ENCODE data around the gene COX19. TPM values are rescaled to one million over a fixed set of nuclear protein-coding genes. Genes with fewer than 3 reads are reported as not detected.

Gene COX19
- total and polyA plus RNA-seq, 2 experiments from 2014 or later, result 11.7 to 12.6 TPM

DNA sequence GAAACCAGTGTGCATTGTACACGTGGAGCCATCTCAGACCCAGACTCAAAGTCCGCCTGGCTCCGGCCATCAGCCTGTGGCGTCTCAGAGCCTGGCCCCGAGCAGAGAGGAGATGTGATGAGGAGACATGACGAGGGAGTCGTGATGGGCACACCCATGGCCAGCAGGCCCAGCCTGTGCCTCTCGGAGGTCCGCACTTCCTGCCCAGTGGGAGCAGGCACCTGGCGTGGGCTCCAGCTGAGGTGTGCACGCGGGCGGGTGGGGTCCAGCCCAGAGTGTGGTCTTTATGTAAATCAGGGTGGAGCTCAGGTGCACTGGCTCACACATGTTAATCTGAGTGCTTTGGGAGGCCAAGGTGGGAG lies 43.0 kb upstream of the COX19 start:
- TF ChIP-seq JUNB (IDR thresholded peaks at IDR 0.05; ENCODE audit: unreplicated experiment) (no peak), EZH2 (IDR thresholded peaks at IDR 0.05; ENCODE audit: low read depth, unreplicated experiment) (no peak), CREB1 (CRISPR knock-in tag; IDR thresholded peaks at IDR 0.05; ENCODE audit: low read depth) (no peak), POLR2AphosphoS5 (IDR thresholded peaks at IDR 0.05; ENCODE audit: low read depth) (no peak), NANOG (IDR thresholded peaks at IDR 0.05; ENCODE audit: borderline replicate concordance) (no peak), ZNF114 (CRISPR knock-in tag; IDR thresholded peaks at IDR 0.05) (no peak)
- TF ChIP-seq, protein P1, sequence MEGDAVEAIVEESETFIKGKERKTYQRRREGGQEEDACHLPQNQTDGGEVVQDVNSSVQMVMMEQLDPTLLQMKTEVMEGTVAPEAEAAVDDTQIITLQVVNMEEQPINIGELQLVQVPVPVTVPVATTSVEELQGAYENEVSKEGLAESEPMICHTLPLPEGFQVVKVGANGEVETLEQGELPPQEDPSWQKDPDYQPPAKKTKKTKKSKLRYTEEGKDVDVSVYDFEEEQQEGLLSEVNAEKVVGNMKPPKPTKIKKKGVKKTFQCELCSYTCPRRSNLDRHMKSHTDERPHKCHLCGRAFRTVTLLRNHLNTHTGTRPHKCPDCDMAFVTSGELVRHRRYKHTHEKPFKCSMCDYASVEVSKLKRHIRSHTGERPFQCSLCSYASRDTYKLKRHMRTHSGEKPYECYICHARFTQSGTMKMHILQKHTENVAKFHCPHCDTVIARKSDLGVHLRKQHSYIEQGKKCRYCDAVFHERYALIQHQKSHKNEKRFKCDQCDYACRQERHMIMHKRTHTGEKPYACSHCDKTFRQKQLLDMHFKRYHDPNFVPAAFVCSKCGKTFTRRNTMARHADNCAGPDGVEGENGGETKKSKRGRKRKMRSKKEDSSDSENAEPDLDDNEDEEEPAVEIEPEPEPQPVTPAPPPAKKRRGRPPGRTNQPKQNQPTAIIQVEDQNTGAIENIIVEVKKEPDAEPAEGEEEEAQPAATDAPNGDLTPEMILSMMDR (conservative IDR thresholded peaks at IDR 0.05; ENCODE audit: low read depth in 2 of 2), result no peak
- TF ChIP-seq, protein P2, sequence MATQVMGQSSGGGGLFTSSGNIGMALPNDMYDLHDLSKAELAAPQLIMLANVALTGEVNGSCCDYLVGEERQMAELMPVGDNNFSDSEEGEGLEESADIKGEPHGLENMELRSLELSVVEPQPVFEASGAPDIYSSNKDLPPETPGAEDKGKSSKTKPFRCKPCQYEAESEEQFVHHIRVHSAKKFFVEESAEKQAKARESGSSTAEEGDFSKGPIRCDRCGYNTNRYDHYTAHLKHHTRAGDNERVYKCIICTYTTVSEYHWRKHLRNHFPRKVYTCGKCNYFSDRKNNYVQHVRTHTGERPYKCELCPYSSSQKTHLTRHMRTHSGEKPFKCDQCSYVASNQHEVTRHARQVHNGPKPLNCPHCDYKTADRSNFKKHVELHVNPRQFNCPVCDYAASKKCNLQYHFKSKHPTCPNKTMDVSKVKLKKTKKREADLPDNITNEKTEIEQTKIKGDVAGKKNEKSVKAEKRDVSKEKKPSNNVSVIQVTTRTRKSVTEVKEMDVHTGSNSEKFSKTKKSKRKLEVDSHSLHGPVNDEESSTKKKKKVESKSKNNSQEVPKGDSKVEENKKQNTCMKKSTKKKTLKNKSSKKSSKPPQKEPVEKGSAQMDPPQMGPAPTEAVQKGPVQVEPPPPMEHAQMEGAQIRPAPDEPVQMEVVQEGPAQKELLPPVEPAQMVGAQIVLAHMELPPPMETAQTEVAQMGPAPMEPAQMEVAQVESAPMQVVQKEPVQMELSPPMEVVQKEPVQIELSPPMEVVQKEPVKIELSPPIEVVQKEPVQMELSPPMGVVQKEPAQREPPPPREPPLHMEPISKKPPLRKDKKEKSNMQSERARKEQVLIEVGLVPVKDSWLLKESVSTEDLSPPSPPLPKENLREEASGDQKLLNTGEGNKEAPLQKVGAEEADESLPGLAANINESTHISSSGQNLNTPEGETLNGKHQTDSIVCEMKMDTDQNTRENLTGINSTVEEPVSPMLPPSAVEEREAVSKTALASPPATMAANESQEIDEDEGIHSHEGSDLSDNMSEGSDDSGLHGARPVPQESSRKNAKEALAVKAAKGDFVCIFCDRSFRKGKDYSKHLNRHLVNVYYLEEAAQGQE (IDR thresholded peaks at IDR 0.05; ENCODE audit: unreplicated experiment), result no peak
- TF ChIP-seq, protein P3, sequence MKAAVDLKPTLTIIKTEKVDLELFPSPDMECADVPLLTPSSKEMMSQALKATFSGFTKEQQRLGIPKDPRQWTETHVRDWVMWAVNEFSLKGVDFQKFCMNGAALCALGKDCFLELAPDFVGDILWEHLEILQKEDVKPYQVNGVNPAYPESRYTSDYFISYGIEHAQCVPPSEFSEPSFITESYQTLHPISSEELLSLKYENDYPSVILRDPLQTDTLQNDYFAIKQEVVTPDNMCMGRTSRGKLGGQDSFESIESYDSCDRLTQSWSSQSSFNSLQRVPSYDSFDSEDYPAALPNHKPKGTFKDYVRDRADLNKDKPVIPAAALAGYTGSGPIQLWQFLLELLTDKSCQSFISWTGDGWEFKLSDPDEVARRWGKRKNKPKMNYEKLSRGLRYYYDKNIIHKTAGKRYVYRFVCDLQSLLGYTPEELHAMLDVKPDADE (IDR thresholded peaks at IDR 0.05), result no peak
- no peak overlapping the region for H3K4me3 ChIP-seq
- Mint-ChIP-seq H3K27ac (no peak overlapping the region), H3K27me3 (ENCODE audit: insufficient read depth, low read depth, poor library complexity) (peaks cover 7% of the 10 kb centered on the region), H3K4me3 (no peak overlapping the region), H3K9me3 (no peaks in the 10 kb centered on the region; the same call in 2 of the 3 replicates), H3K36me3 (ENCODE audit: low read depth) (peaks cover 8% of the 10 kb centered on the region; the same call in 2 of the 3 replicates), H3K4me1 (no peaks in the 10 kb centered on the region; the same call in 2 of the 3 replicates)
- no peaks in the 10 kb centered on the region for H3K4me1 ChIP-seq (ENCODE audit: insufficient read depth)
- ATAC-seq (no peak), DNase-seq (ENCODE audit: low spot score) (no peak)
- no peak overlapping the region for H3K27ac ChIP-seq (ENCODE audit: low read depth)
- no peak overlapping the region for H2AFZ ChIP-seq
- no peak overlapping the region for H3K4me2 ChIP-seq
- no peaks in the 10 kb centered on the region for H3K9me2 ChIP-seq (ENCODE audit: insufficient read depth)
- no peaks in the 10 kb centered on the region for H3K36me3 ChIP-seq (ENCODE audit: insufficient read depth)
- 0 out of 2 replicates have a peak, but pooled peaks cover 9% of the 10 kb centered on the region for H3K79me2 ChIP-seq (replicated peaks; ENCODE audit: insufficient read depth)
- no peaks in the 10 kb centered on the region for H3K27me3 ChIP-seq (ENCODE audit: insufficient read depth)
- 0 out of 2 replicates have a peak, but pooled peaks cover 9% of the 10 kb centered on the region for H4K20me1 ChIP-seq (replicated peaks; ENCODE audit: insufficient read depth)
- no peaks in the 10 kb centered on the region for H3F3A ChIP-seq (replicated peaks; ENCODE audit: low read depth)
